ENCODE results near the gene TCIRG1.

The TCIRG1 gene

DNA sequence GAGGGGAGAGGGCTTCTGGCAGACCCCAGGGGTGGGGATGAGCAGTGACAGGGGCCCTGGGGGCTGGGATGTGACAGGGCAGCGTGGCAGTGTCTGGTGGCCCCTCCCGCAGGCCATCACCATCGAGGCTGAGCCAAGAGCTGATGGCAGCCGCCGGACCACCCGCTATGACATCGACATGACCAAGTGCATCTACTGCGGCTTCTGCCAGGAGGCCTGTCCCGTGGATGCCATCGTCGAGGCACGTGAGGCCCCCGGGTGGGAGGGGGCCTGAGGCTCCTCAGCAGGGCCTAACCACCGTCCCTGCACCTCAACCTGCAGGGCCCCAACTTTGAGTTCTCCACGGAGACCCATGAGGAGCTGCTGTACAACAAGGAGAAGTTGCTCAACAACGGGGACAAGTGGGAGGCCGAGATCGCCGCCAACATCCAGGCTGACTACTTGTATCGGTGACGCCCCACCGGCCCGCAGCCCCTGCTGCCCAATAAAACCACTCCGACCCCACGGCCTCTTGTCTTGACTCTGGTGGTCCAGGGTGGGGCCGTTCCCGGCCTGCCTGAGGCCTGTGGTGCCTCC is 2.6 kb upstream of the TCIRG1 start:
- Histone ChIP-seq H4K20me1 (ENCODE audit: insufficient read depth, low read length) (no peaks in the 10 kb centered on the region; the same call in 1 of the 2 replicates), H3F3A (ENCODE audit: insufficient read depth, low read length) (peaks cover 27% of the 10 kb centered on the region), H2AFZ (ENCODE audit: low read length) (no peak overlapping the region), H3K36me3 (replicated peaks; ENCODE audit: insufficient read depth, low read length) (0 out of 2 replicates have a peak, but pooled peaks cover 2% of the 10 kb centered on the region), H3K4me1 (ENCODE audit: low read length) (peaks cover 16% of the 10 kb centered on the region), H3K9ac (ENCODE audit: low read length) (no peak overlapping the region), H3K27ac (ENCODE audit: low read length) (no peak overlapping the region), H3K4me2 (ENCODE audit: low read depth, low read length) (no peak overlapping the region), H3K9me3 (replicated peaks; ENCODE audit: insufficient read depth, low read length) (no peaks in the 10 kb centered on the region), H3K27me3 (replicated peaks; ENCODE audit: insufficient read depth, low read length) (no peaks in the 10 kb centered on the region), H3K4me3 (ENCODE audit: low read length) (no peak overlapping the region), H3K9me2 (replicated peaks; ENCODE audit: insufficient read depth, low read length) (no peaks in the 10 kb centered on the region), H3K79me2 (ENCODE audit: low read length) (peaks cover 57% of the 10 kb centered on the region)
- no peak for DNase-seq
- no peak for TF ChIP-seq CTCF (IDR thresholded peaks at IDR 0.05; ENCODE audit: low read length)
- no peak for TF ChIP-seq EZH2phosphoT487 (IDR thresholded peaks at IDR 0.05; ENCODE audit: low read length)
- no peak for TF ChIP-seq EZH2 (optimal IDR thresholded peaks at IDR 0.05; ENCODE audit: low read depth, low read length)

GRCh38 chr11:68036717-68037239 is 2.0 kb upstream of the TCIRG1 start:
- H3K4me1 ChIP-seq (ENCODE audit: low read length): peaks cover 18% of the 10 kb centered on the region
- H3K4me3 ChIP-seq (ENCODE audit: low read length): no peak overlapping the region
- no peaks in the 10 kb centered on the region for H3K9me3 ChIP-seq (replicated peaks; ENCODE audit: insufficient read depth, low read length)
- no peak overlapping the region; the same call in 1 of the 2 replicates for H3K27ac ChIP-seq (ENCODE audit: low read length)
- H3K9ac ChIP-seq (ENCODE audit: low read length): no peak overlapping the region
- no peak overlapping the region for H3K4me2 ChIP-seq (ENCODE audit: low read depth, low read length)
- TF ChIP-seq EZH2 (optimal IDR thresholded peaks at IDR 0.05; ENCODE audit: low read depth, low read length): no peak
- no peak for TF ChIP-seq EZH2phosphoT487 (IDR thresholded peaks at IDR 0.05; ENCODE audit: low read length)
- TF ChIP-seq CTCF (IDR thresholded peaks at IDR 0.05; ENCODE audit: low read length): no peak
- no peaks in the 10 kb centered on the region for H3K9me2 ChIP-seq (replicated peaks; ENCODE audit: insufficient read depth, low read length)
- no peaks in the 10 kb centered on the region for H3K27me3 ChIP-seq (replicated peaks; ENCODE audit: insufficient read depth, low read length)
- 0 out of 2 replicates have a peak, but pooled peaks cover 2% of the 10 kb centered on the region for H3K36me3 ChIP-seq (replicated peaks; ENCODE audit: insufficient read depth, low read length)
- no peak overlapping the region for H2AFZ ChIP-seq (ENCODE audit: low read length)
- peaks cover 57% of the 10 kb centered on the region for H3K79me2 ChIP-seq (ENCODE audit: low read length)
- H4K20me1 ChIP-seq (ENCODE audit: insufficient read depth, low read length): peaks cover 5% of the 10 kb centered on the region; the same call in 1 of the 2 replicates
- H3F3A ChIP-seq (ENCODE audit: insufficient read depth, low read length): peaks cover 27% of the 10 kb centered on the region
- DNase-seq: no peak

DNA sequence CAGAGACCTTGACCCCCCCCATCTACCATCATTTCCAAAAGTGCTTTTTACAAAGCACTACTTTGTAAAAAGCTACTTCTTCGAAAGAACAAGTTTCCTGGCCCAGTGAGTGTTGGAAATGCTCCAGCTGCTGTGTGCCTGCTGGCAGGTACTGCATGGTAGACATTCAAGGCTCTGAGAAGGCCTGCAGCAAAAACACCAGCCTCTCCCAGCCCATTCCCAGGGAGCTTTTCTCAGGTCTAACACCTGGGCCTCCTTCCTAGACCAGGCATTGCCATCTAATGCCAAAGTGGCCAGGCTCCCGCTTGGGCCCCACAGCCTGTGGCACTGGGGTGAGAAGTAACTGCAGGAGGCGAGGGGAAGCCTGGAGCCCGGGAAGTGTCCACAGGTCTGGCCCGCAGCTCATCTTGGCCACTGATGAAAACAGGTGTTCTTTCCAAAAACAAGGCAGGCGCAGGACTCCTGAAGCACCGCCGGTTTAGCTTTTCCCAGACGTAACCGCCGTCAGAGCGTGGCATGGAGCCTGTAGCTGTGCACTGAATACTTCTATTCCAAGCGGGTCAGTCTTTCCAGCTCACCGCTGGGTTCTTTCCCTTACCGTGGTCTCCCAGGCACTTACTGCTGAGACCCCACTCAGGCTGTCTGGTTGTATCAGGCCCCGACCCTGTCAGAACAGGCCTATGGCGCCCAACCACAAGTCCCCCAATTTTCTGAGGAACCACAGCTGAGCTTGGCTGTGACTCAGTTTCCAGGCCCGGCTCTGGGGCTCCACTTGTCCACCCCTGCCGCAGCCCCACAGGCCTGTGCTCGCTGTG is 1.2 kb upstream of the TCIRG1 start:
- no peak for DNase-seq
- TF ChIP-seq CTCF (IDR thresholded peaks at IDR 0.05; ENCODE audit: low read length): no peak
- no peak for TF ChIP-seq EZH2phosphoT487 (IDR thresholded peaks at IDR 0.05; ENCODE audit: low read length)
- TF ChIP-seq EZH2 (optimal IDR thresholded peaks at IDR 0.05; ENCODE audit: low read depth, low read length): no peak
- Histone ChIP-seq H4K20me1 (ENCODE audit: insufficient read depth, low read length) (peaks cover 5% of the 10 kb centered on the region; the same call in 1 of the 2 replicates), H3K9ac (ENCODE audit: low read length) (0 out of 2 replicates have a peak overlapping the region, but pooled peaks have one; percentile 84), H3F3A (ENCODE audit: insufficient read depth, low read length) (peaks cover 27% of the 10 kb centered on the region), H3K79me2 (ENCODE audit: low read length) (peaks cover 57% of the 10 kb centered on the region), H3K27ac (ENCODE audit: low read length) (peak overlapping the region; percentile 76; the same call in 1 of the 2 replicates), H3K4me1 (ENCODE audit: low read length) (peaks cover 16% of the 10 kb centered on the region), H3K27me3 (replicated peaks; ENCODE audit: insufficient read depth, low read length) (no peaks in the 10 kb centered on the region), H3K9me2 (replicated peaks; ENCODE audit: insufficient read depth, low read length) (no peaks in the 10 kb centered on the region), H3K4me2 (ENCODE audit: low read depth, low read length) (peak overlapping the region; percentile 95; the same call in 1 of the 2 replicates), H3K4me3 (ENCODE audit: low read length) (no peak overlapping the region), H2AFZ (ENCODE audit: low read length) (no peak overlapping the region), H3K36me3 (replicated peaks; ENCODE audit: insufficient read depth, low read length) (peaks cover 2% of the 10 kb centered on the region; the same call in 1 of the 2 replicates), H3K9me3 (replicated peaks; ENCODE audit: insufficient read depth, low read length) (no peaks in the 10 kb centered on the region)
